Neural progenitor cell (in vitro differentiated cells): ENCODE measurements around the gene NUTF2. TPM values are rescaled to one million over a fixed set of nuclear protein-coding genes. Genes with fewer than 3 reads are reported as not detected.

ENCODE experiments used
- DNase-seq: peaks from one replicate; pipeline ENCODE4 v3.0.0-alpha.2; 2016; ENCODE audit warnings: low spot score
- H2AFZ ChIP-seq: fragments of 200-600 bp; sonication (generic); replicated peaks from 2 replicates; pipeline ENCODE4 v1.6.1; 2016; ENCODE audit warnings: antibody characterized with exemption
- H3F3A ChIP-seq: fragments of 200-600 bp; sonication (generic); 2 replicates; pipeline ENCODE4 v1.6.1; 2016; ENCODE audit warnings: antibody characterized with exemption, low read depth
- H3K27ac ChIP-seq: fragments of 200-600 bp; sonication (generic); 2 replicates; pipeline ENCODE4 v1.5.1; 2016; ENCODE audit warnings: mild to moderate bottlenecking
- H3K27me3 ChIP-seq: fragments of 200-600 bp; sonication (generic); 2 replicates; pipeline ENCODE4 v1.6.1; 2016; ENCODE audit warnings: mild to moderate bottlenecking, moderate library complexity
- H3K36me3 ChIP-seq: fragments of 200-600 bp; sonication (generic); 2 replicates; pipeline ENCODE4 v1.5.1; 2016
- H3K4me1 ChIP-seq: fragments of 200-600 bp; sonication (generic); 2 replicates; pipeline ENCODE4 v1.6.1; 2016; ENCODE audit warnings: mixed run types
- H3K4me2 ChIP-seq: fragments of 200-600 bp; sonication (generic); 2 replicates; pipeline ENCODE4 v1.6.1; 2016
- H3K4me3 ChIP-seq: fragments of 200-600 bp; sonication (generic); 2 replicates; pipeline ENCODE4 v1.5.1; 2016
- H3K79me2 ChIP-seq: fragments of 200-600 bp; sonication (generic); 2 replicates; pipeline ENCODE4 v1.6.1; 2016; ENCODE audit warnings: low read depth
- H3K9ac ChIP-seq: fragments of 200-600 bp; sonication (generic); 2 replicates; pipeline ENCODE4 v1.6.1; 2016
- H3K9me3 ChIP-seq: fragments of 200-600 bp; sonication (generic); 2 replicates; pipeline ENCODE4 v1.5.1; 2016; ENCODE audit warnings: low read depth
- H4K20me1 ChIP-seq: fragments of 200-600 bp; sonication (generic); 2 replicates; pipeline ENCODE4 v1.6.1; 2016; ENCODE audit warnings: low read depth
- H3K27ac Mint-ChIP-seq: 3 replicates; pipeline ENCODE4 v1.8.0; 2021; ENCODE audit warnings: mixed read lengths
- H3K27me3 Mint-ChIP-seq: 2 replicates; pipeline ENCODE4 v1.8.0; 2022; ENCODE audit warnings: low read depth, mild to moderate bottlenecking, inconsistent platforms, moderate library complexity, mixed read lengths; ENCODE audit not compliant: insufficient read depth
- H3K36me3 Mint-ChIP-seq: 3 replicates; pipeline ENCODE4 v1.8.0; 2021; ENCODE audit warnings: mixed read lengths
- H3K4me1 Mint-ChIP-seq: 3 replicates; pipeline ENCODE4 v1.8.0; 2021; ENCODE audit warnings: mixed read lengths
- H3K4me3 Mint-ChIP-seq: 3 replicates; pipeline ENCODE4 v1.8.0; 2021; ENCODE audit warnings: mild to moderate bottlenecking, moderate library complexity, mixed read lengths
- H3K9me3 Mint-ChIP-seq: 3 replicates; pipeline ENCODE4 v1.8.0; 2020; ENCODE audit warnings: mixed read lengths
- CTCF ChIP-seq: fragments of 200-600 bp; sonication (generic); IDR thresholded peaks from 2 replicates; pipeline ENCODE4 v1.5.1; 2017; ENCODE audit warnings: antibody characterized with exemption, mild to moderate bottlenecking
- EZH2 ChIP-seq: fragments of 200-600 bp; sonication (generic); IDR thresholded peaks from 2 replicates; pipeline ENCODE4 v1.6.1; 2017; ENCODE audit warnings: antibody characterized with exemption, mild to moderate bottlenecking, moderate library complexity
- EZH2phosphoT487 ChIP-seq: fragments of 200-600 bp; sonication (generic); IDR thresholded peaks from 2 replicates; pipeline ENCODE4 v1.6.1; 2017; ENCODE audit warnings: antibody characterized with exemption
- total RNA-seq: library from RNA; depleted of rRNA; stranded (reverse); fragments of >200 nt; gene quantifications from 2 replicates; pipeline ENCODE4 v1.2.3, GENCODE V29; 2015; ENCODE audit warnings: low replicate concordance

Gene NUTF2
- total RNA-seq, 1 donor from 2014 or later, result 133 TPM

GRCh38 chr16:67881621-67882161, 35.0 kb downstream of the NUTF2 start:
- TF ChIP-seq EZH2 (no peak), EZH2phosphoT487 (no peak), CTCF (no peak)
- Histone ChIP-seq H3K4me1 (peaks cover 11% of the 10 kb centered on the region), H3K79me2 (no peaks in the 10 kb centered on the region), H3K9ac (no peak overlapping the region), H3K4me3 (no peak overlapping the region), H4K20me1 (peaks cover 26% of the 10 kb centered on the region), H3K36me3 (no peaks in the 10 kb centered on the region), H3K27me3 (no peaks in the 10 kb centered on the region), H3K9me3 (no peaks in the 10 kb centered on the region), H3F3A (peaks cover 20% of the 10 kb centered on the region), H2AFZ (no peak overlapping the region), H3K4me2 (no peak overlapping the region), H3K27ac (no peak overlapping the region)
- Mint-ChIP-seq H3K4me3 (no peak overlapping the region), H3K9me3 (no peaks in the 10 kb centered on the region), H3K27ac (no peak overlapping the region), H3K4me1 (peaks cover 4% of the 10 kb centered on the region), H3K36me3 (peaks cover 17% of the 10 kb centered on the region), H3K27me3 (peaks cover 2% of the 10 kb centered on the region)
- DNase-seq, result no peak

GRCh38 chr16:67882374-67883145, 35.8 kb downstream of the NUTF2 start:
- H3K9me3 ChIP-seq, result no peaks in the 10 kb centered on the region
- H3K27ac ChIP-seq, result no peak overlapping the region
- H3K4me2 ChIP-seq, result no peak overlapping the region
- H3K79me2 ChIP-seq, result no peaks in the 10 kb centered on the region
- Mint-ChIP-seq H3K27ac (no peak overlapping the region), H3K36me3 (peaks cover 17% of the 10 kb centered on the region), H3K4me1 (peaks cover 4% of the 10 kb centered on the region), H3K27me3 (peaks cover 2% of the 10 kb centered on the region), H3K4me3 (no peak overlapping the region), H3K9me3 (no peaks in the 10 kb centered on the region)
- no peak overlapping the region for H3K9ac ChIP-seq
- no peaks in the 10 kb centered on the region for H3K27me3 ChIP-seq
- peaks cover 26% of the 10 kb centered on the region for H4K20me1 ChIP-seq
- TF ChIP-seq EZH2phosphoT487 (no peak), EZH2 (no peak), CTCF (no peak)
- no peak overlapping the region for H3K4me3 ChIP-seq
- DNase-seq, result no peak
- H3F3A ChIP-seq, result peaks cover 20% of the 10 kb centered on the region
- no peak overlapping the region for H2AFZ ChIP-seq
- no peaks in the 10 kb centered on the region for H3K36me3 ChIP-seq
- peaks cover 12% of the 10 kb centered on the region for H3K4me1 ChIP-seq

- Mint-ChIP-seq H3K36me3 (peaks cover 17% of the 10 kb centered on the region), H3K4me3 (no peak overlapping the region), H3K9me3 (no peaks in the 10 kb centered on the region), H3K27ac (peak overlapping the region; percentile 3), H3K4me1 (peaks cover 4% of the 10 kb centered on the region), H3K27me3 (peaks cover 2% of the 10 kb centered on the region)
- no peak overlapping the region for H2AFZ ChIP-seq
- peaks cover 27% of the 10 kb centered on the region for H3F3A ChIP-seq
- H3K9me3 ChIP-seq, result no peaks in the 10 kb centered on the region
- peaks cover 18% of the 10 kb centered on the region for H3K4me1 ChIP-seq
- peaks cover 26% of the 10 kb centered on the region for H4K20me1 ChIP-seq
- H3K27ac ChIP-seq, result no peak overlapping the region
- no peak for DNase-seq
- TF ChIP-seq EZH2, result no peak
- TF ChIP-seq CTCF, result no peak
- TF ChIP-seq EZH2phosphoT487, result no peak
- H3K9ac ChIP-seq, result no peak overlapping the region
- no peak overlapping the region for H3K4me3 ChIP-seq
- H3K36me3 ChIP-seq, result no peaks in the 10 kb centered on the region
- H3K27me3 ChIP-seq, result no peaks in the 10 kb centered on the region
- no peak overlapping the region for H3K4me2 ChIP-seq
- H3K79me2 ChIP-seq, result no peaks in the 10 kb centered on the region
Observed at GRCh38 chr16:67883146-67883871, 36.6 kb downstream of the NUTF2 start.
